ACHN (cell line): Measurements from ENCODE around the gene PTK6.
"Not testable (repeated sequence)": the region's sequence is repeated elsewhere in the genome, so short reads cannot be mapped to it uniquely, and the experiment has no call there.

Source experiments
- DNase-seq: peaks from one replicate; pipeline ENCODE4 v3.0.0-alpha.2; 2015
- in situ Hi-C: cut with HindIII; loops from 2 replicates; pipeline ENCODE4 v1.10.0; 2017; ENCODE audit warnings: low sequenced_read_pairs, low pct_ligation_motif_present, low pct_unique_long_range_greater_than_20kb

PTK6 gene

GRCh38 chr20:63572071-63572787 is 35.1 kb upstream of the PTK6 start:
- in situ Hi-C loops, result no loop called here
- no peak for DNase-seq

- in situ Hi-C loops, DNase-seq: not testable (repeated sequence)
Observed at GRCh38 chr20:63571087-63571478, 33.9 kb upstream of the PTK6 start.

- no peak for DNase-seq
- in situ Hi-C loops, result no loop called here
Observed at GRCh38 chr20:63570281-63571086, 33.3 kb upstream of the PTK6 start.

GRCh38 chr20:63568986-63569949 is 32.1 kb upstream of the PTK6 start:
- DNase-seq, result no peak
- in situ Hi-C loops, result no loop called here

GRCh38 chr20:63568170-63568981 is 31.2 kb upstream of the PTK6 start:
- in situ Hi-C loops, result no loop called here
- no peak for DNase-seq

GRCh38 chr20:63567386-63568169 is 30.4 kb upstream of the PTK6 start:
- DNase-seq, result no peak

GRCh38 chr20:63567136-63567385 is 29.9 kb upstream of the PTK6 start:
- DNase-seq, result no peak
- in situ Hi-C loops, result no loop called here

More at GRCh38 chr20:63567386-63568169, 30.4 kb upstream of the PTK6 start:
- in situ Hi-C loops, result no loop called here

- no peak for DNase-seq
- in situ Hi-C loops, result no loop called here
Observed at GRCh38 chr20:63566395-63567135, 29.4 kb upstream of the PTK6 start.

GRCh38 chr20:63565699-63566335 is 28.6 kb upstream of the PTK6 start:
- in situ Hi-C loops, result no loop called here
- DNase-seq, result no peak

- DNase-seq, result no peak
- in situ Hi-C loops, result no loop called here
Observed at GRCh38 chr20:63565021-63565698, 28.0 kb upstream of the PTK6 start.

GRCh38 chr20:63564036-63564810 is 27.0 kb upstream of the PTK6 start:
- no peak for DNase-seq
- in situ Hi-C loops, result no loop called here

GRCh38 chr20:63563225-63563935 is 26.2 kb upstream of the PTK6 start:
- in situ Hi-C loops, result no loop called here
- DNase-seq, result no peak

GRCh38 chr20:63562461-63563224 is 25.5 kb upstream of the PTK6 start:
- in situ Hi-C loops, result no loop called here
- no peak for DNase-seq
